OCI-LY3 (cell line): ENCODE results near the gene NFIA.

Source experiments
- H2AFZ ChIP-seq: fragments of 200-600, 300-600 bp; shearing (Covaris generic); 2 replicates; pipeline ENCODE4 v1.6.0; 2014; ENCODE audit warnings: antibody characterized with exemption, low read depth, low read length
- H3K27ac ChIP-seq: fragments of 200-600, 300-600 bp; sonication (generic); 2 replicates; pipeline ENCODE4 v1.5.1; 2014; ENCODE audit warnings: mild to moderate bottlenecking, low read length, moderate library complexity, mixed read lengths
- H3K27me3 ChIP-seq: fragments of 200-600, 300-600 bp; sonication (generic); 2 replicates; pipeline ENCODE4 v1.6.1; 2014; ENCODE audit warnings: low read depth, low read length, mixed read lengths
- H3K36me3 ChIP-seq: fragments of 200-600, 300-600 bp; sonication (generic); replicated peaks from 2 replicates; pipeline ENCODE3; 2014; ENCODE audit warnings: low read depth, low read length, mixed read lengths
- H3K4me1 ChIP-seq: fragments of 300-600, 200-600 bp; sonication (generic); 2 replicates; pipeline ENCODE4 v1.6.1; 2014; ENCODE audit warnings: low read length, mixed read lengths
- H3K4me2 ChIP-seq: fragments of 200-600, 300-600 bp; sonication (generic); 2 replicates; pipeline ENCODE4 v1.6.1; 2014; ENCODE audit warnings: low read length, mixed read lengths
- H3K4me3 ChIP-seq: fragments of 300-600, 200-600 bp; sonication (generic); 2 replicates; pipeline ENCODE4 v1.5.1; 2014; ENCODE audit warnings: antibody characterized with exemption, mild to moderate bottlenecking, low read length, moderate library complexity
- H3K79me2 ChIP-seq: fragments of 300-600, 200-600 bp; shearing (Covaris generic); 2 replicates; pipeline ENCODE4 v1.6.1; 2014; ENCODE audit warnings: mild to moderate bottlenecking, low read length, mixed read lengths
- H3K9ac ChIP-seq: fragments of 300-600, 200-600 bp; shearing (Covaris generic); 2 replicates; pipeline ENCODE4 v1.6.0; 2014; ENCODE audit warnings: mild to moderate bottlenecking, low read length, moderate library complexity
- H3K9me3 ChIP-seq: fragments of 200-600, 300-600 bp; shearing (Covaris generic); 2 replicates; pipeline ENCODE4 v1.6.1; 2014; ENCODE audit warnings: low read length, mixed read lengths; ENCODE audit not compliant: insufficient read depth
- H4K20me1 ChIP-seq: fragments of 200-600, 300-600 bp; sonication (generic); 2 replicates; pipeline ENCODE4 v1.6.1; 2016; ENCODE audit warnings: low read length, mixed read lengths; ENCODE audit not compliant: insufficient read depth
- CTCF ChIP-seq: fragments of 200-600, 300-600 bp; sonication (generic); IDR thresholded peaks from 2 replicates; pipeline ENCODE4 v1.5.1; 2014; ENCODE audit warnings: antibody characterized with exemption, low read length, low read depth
- EZH2phosphoT487 ChIP-seq: fragments of 200-600 bp; shearing (Covaris generic); IDR thresholded peaks from 2 replicates; pipeline ENCODE4 v1.6.1; 2018; ENCODE audit warnings: antibody characterized with exemption, mixed run types, low read depth

NFIA gene

GRCh38 chr1:61051443-61051718, 31.0 kb upstream of the NFIA start:
- no peak overlapping the region for H2AFZ ChIP-seq
- no peak for TF ChIP-seq CTCF
- no peaks in the 10 kb centered on the region for H3K36me3 ChIP-seq
- no peak overlapping the region for H3K27ac ChIP-seq
- H3K4me2 ChIP-seq: no peak overlapping the region
- H4K20me1 ChIP-seq: no peaks in the 10 kb centered on the region
- H3K9ac ChIP-seq: no peak overlapping the region
- H3K4me3 ChIP-seq: no peak overlapping the region
- H3K79me2 ChIP-seq: no peaks in the 10 kb centered on the region
- no peaks in the 10 kb centered on the region for H3K27me3 ChIP-seq
- H3K4me1 ChIP-seq: no peaks in the 10 kb centered on the region
- no peaks in the 10 kb centered on the region for H3K9me3 ChIP-seq

DNA sequence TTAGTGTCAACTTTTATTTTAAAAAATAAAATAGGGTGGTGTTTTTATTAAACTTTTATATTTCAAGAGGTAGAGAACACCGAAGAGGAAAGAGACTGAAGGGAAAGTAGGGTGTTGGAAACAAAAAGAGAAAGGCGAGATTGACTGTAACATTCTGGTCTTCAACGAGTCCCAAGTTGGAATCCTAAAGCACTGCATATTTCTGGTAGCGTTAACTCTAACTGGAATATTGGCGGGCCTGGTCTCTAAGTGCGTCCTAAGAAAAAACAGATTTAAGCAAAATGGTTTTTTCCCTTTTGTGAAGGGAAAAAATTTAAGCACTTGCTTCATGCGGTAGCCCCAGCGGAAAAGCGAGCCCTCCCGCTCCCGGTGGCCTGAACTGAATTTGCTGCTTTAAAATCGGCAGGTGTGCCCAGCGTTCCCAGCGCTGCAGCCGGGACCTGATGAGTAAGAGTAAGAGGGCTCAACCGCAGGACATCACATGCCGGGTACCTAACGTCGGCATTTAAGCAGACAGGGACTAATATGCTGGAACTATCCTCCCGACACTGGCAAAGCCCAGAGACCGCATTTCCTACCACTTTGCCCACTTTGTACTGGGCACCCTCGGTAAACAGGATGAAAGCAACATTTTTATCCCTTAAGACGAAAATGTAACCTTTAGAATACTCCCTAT, 30.5 kb upstream of the NFIA start:
- Histone ChIP-seq H3K4me3 (no peak overlapping the region), H4K20me1 (no peaks in the 10 kb centered on the region), H3K4me2 (no peak overlapping the region), H2AFZ (no peak overlapping the region), H3K36me3 (no peaks in the 10 kb centered on the region), H3K4me1 (no peaks in the 10 kb centered on the region), H3K9ac (no peak overlapping the region), H3K9me3 (no peaks in the 10 kb centered on the region), H3K27ac (no peak overlapping the region), H3K79me2 (no peaks in the 10 kb centered on the region), H3K27me3 (no peaks in the 10 kb centered on the region)
- TF ChIP-seq CTCF (no peak), EZH2phosphoT487 (no peak)

GRCh38 chr1:61052395-61053225, 29.8 kb upstream of the NFIA start:
- Histone ChIP-seq H3K27me3 (no peaks in the 10 kb centered on the region), H2AFZ (no peak overlapping the region), H3K36me3 (no peaks in the 10 kb centered on the region), H3K4me1 (no peaks in the 10 kb centered on the region), H4K20me1 (no peaks in the 10 kb centered on the region), H3K9ac (no peak overlapping the region), H3K79me2 (no peaks in the 10 kb centered on the region), H3K4me3 (no peak overlapping the region), H3K4me2 (no peak overlapping the region), H3K9me3 (no peaks in the 10 kb centered on the region), H3K27ac (no peak overlapping the region)
- TF ChIP-seq EZH2phosphoT487 (no peak), CTCF (no peak)

DNA sequence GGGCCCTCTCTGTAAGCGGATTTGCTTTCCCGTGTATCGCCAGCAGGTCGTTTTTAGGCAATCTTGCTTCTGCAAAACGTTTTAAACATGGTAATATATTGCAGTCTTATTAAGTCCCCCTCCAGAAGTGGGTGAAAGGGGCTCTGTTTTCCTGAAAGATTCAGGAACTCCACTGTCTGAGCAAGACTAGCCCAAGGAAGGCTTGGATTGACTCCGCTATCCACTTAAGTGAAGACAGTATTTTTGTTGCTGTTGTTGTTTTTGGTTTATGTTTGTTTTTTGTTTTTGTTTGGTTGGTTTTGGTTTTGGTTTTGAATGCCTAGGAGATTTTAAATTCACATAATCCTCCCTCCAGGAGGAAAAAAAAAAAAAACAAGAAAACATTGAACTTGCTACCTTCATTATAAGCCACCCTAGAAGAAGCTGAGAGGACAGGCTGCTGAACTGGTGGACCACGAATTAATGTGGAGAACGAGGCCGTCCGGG, 29.1 kb upstream of the NFIA start:
- H3K9me3 ChIP-seq: no peaks in the 10 kb centered on the region
- no peaks in the 10 kb centered on the region for H4K20me1 ChIP-seq
- no peak overlapping the region for H3K4me2 ChIP-seq
- no peak overlapping the region for H3K27ac ChIP-seq
- no peaks in the 10 kb centered on the region for H3K4me1 ChIP-seq
- H2AFZ ChIP-seq: no peak overlapping the region
- TF ChIP-seq CTCF (no peak), EZH2phosphoT487 (no peak)
- no peak overlapping the region for H3K9ac ChIP-seq
- H3K79me2 ChIP-seq: no peaks in the 10 kb centered on the region
- no peak overlapping the region for H3K4me3 ChIP-seq
- no peaks in the 10 kb centered on the region for H3K36me3 ChIP-seq
- H3K27me3 ChIP-seq: no peaks in the 10 kb centered on the region
